HepG2 (cell line): ENCODE measurements around the gene HSP90AB1. TPM values are rescaled to one million over a fixed set of nuclear protein-coding genes. Genes with fewer than 3 reads are reported as not detected.

Experiments used
- ARID2 ChIP-seq: sonication (generic); formaldehyde crosslinking; IDR thresholded peaks from 2 replicates; pipeline ENCODE4 v1.8.1; 2022; ENCODE audit warnings: mild to moderate bottlenecking, missing genetic modification reagents, borderline replicate concordance
- CEBPB ChIP-seq: IDR thresholded peaks from 2 replicates; pipeline ENCODE4 v1.6.1; 2011; ENCODE audit warnings: low read depth, low read length, improper control_type of control experiment, borderline replicate concordance
- ETS1 ChIP-seq: sonication (generic); formaldehyde crosslinking; IDR thresholded peaks from 2 replicates; pipeline ENCODE4 v1.4.0; 2020; ENCODE audit warnings: missing genetic modification reagents
- GRHL1 ChIP-seq: sonication (generic); formaldehyde crosslinking; conservative IDR thresholded peaks from 2 replicates; pipeline ENCODE4 v1.8.0; 2022; ENCODE audit warnings: missing genetic modification reagents
- KLF9 ChIP-seq: IDR thresholded peaks from 2 replicates; pipeline ENCODE4 v1.6.1; 2016; ENCODE audit warnings: low read depth
- SAFB2 ChIP-seq: sonication (generic); formaldehyde crosslinking; IDR thresholded peaks from 2 replicates; pipeline ENCODE4 v1.5.1; 2020; ENCODE audit warnings: missing genetic modification reagents, low read depth, mild to moderate bottlenecking, borderline replicate concordance
- SCMH1 ChIP-seq: sonication (generic); formaldehyde crosslinking; IDR thresholded peaks from 2 replicates; pipeline ENCODE4 v1.9.0; 2021; ENCODE audit warnings: missing genetic modification reagents, mild to moderate bottlenecking, borderline replicate concordance
- SNAPC2 ChIP-seq: sonication (generic); formaldehyde crosslinking; IDR thresholded peaks from 2 replicates; pipeline ENCODE4 v1.8.1; 2022; ENCODE audit warnings: mild to moderate bottlenecking, missing genetic modification reagents
- XRCC5 ChIP-seq: fragments of 200-400 bp; formaldehyde crosslinking; optimal IDR thresholded peaks from 2 replicates; pipeline ENCODE3; 2017; ENCODE audit warnings: mild to moderate bottlenecking, low read length
- ZBTB10 ChIP-seq: sonication (generic); formaldehyde crosslinking; IDR thresholded peaks from 2 replicates; pipeline ENCODE4 v1.4.0; 2020; ENCODE audit warnings: missing genetic modification reagents, borderline replicate concordance
- ZBTB37 ChIP-seq: sonication (generic); formaldehyde crosslinking; IDR thresholded peaks from 2 replicates; pipeline ENCODE4 v1.4.0; 2020; ENCODE audit warnings: mild to moderate bottlenecking, missing genetic modification reagents
- ZFP36L1 ChIP-seq: sonication (generic); formaldehyde crosslinking; IDR thresholded peaks from 2 replicates; pipeline ENCODE4 v1.8.0; 2022; ENCODE audit warnings: mild to moderate bottlenecking, missing genetic modification reagents, moderate library complexity
- ZFP36L2 ChIP-seq: sonication (generic); formaldehyde crosslinking; IDR thresholded peaks from 2 replicates; pipeline ENCODE4 v1.4.0; 2020; ENCODE audit warnings: missing genetic modification reagents
- ZNF331 ChIP-seq: sonication (generic); formaldehyde crosslinking; IDR thresholded peaks from 2 replicates; pipeline ENCODE4 v1.4.0; 2020; ENCODE audit warnings: missing genetic modification reagents
- ZNF430 ChIP-seq: sonication (generic); formaldehyde crosslinking; IDR thresholded peaks from 2 replicates; pipeline ENCODE4 v1.9.0; 2021; ENCODE audit warnings: mild to moderate bottlenecking, missing genetic modification reagents
- ZNF530 ChIP-seq: sonication (generic); formaldehyde crosslinking; IDR thresholded peaks from 2 replicates; pipeline ENCODE4 v1.5.0; 2020; ENCODE audit warnings: low read depth, mild to moderate bottlenecking, missing genetic modification reagents
- ZNF574 ChIP-seq: sonication (generic); formaldehyde crosslinking; IDR thresholded peaks from 2 replicates; pipeline ENCODE4 v1.4.0; 2020; ENCODE audit warnings: missing genetic modification reagents
- ZNF780A ChIP-seq: sonication (generic); formaldehyde crosslinking; IDR thresholded peaks from 2 replicates; pipeline ENCODE4 v1.8.0; 2022; ENCODE audit warnings: mild to moderate bottlenecking, missing genetic modification reagents, moderate library complexity
- ZNF850 ChIP-seq: sonication (generic); formaldehyde crosslinking; conservative IDR thresholded peaks from 2 replicates; pipeline ENCODE4 v1.9.0; 2021; ENCODE audit warnings: mild to moderate bottlenecking, missing genetic modification reagents
- polyA plus RNA-seq, 8 experiments: library from polyadenylated mRNA; depleted of rRNA in 3 of 8; stranded (reverse) in 7 of 8; unstranded in 1 of 8; fragments of >200 nt; fragmentation: Illumina TruSeq in 4 of 8; extraction: Trizol in 4 of 8; gene quantifications; 2 replicates each; pipeline versions ENCODE4 v1.2.1 to v1.2.3, GENCODE V29; 2011 to 2016; ENCODE audit warnings: low read depth in 4 of 8, missing spikeins in 1 of 8, mixed read lengths in 1 of 8; ENCODE audit not compliant: insufficient read depth in 1 of 8
- total RNA-seq, 5 experiments: library from RNA; depleted of rRNA; stranded (reverse); fragments of >200 nt; fragmentation: Illumina TruSeq; extraction: Trizol; gene quantifications; 2 replicates each; pipeline ENCODE4 v1.2.3, GENCODE V29; 2016; ENCODE audit warnings: low read depth in 1 of 5

HSP90AB1 gene
- total and polyA plus RNA-seq, 2 of the 13 experiments (the other 11 are each of a cell fraction or from before 2014, with no cell fraction given): 1,325 to 1,472 TPM

- TF ChIP-seq SCMH1: no peak
- TF ChIP-seq ZFP36L2 (CRISPR knock-in tag): no peak
- no peak for TF ChIP-seq CEBPB
- TF ChIP-seq ZFP36L1 (CRISPR knock-in tag): peak; percentile 43; the same call in 1 of the 2 replicates
- no peak for TF ChIP-seq ARID2 (CRISPR knock-in tag)
- TF ChIP-seq GRHL1 (CRISPR knock-in tag): no peak
- no peak for TF ChIP-seq ZNF331 (CRISPR knock-in tag)
- no peak for TF ChIP-seq ZNF780A
- TF ChIP-seq ZNF850 (CRISPR knock-in tag): no peak
- no peak for TF ChIP-seq SAFB2 (CRISPR knock-in tag)
- no peak for TF ChIP-seq ZBTB10 (CRISPR knock-in tag)
- no peak for TF ChIP-seq ZNF574 (CRISPR knock-in tag)
- no peak for TF ChIP-seq ZNF530 (CRISPR knock-in tag)
- no peak for TF ChIP-seq ZBTB37 (CRISPR knock-in tag)
- no peak for TF ChIP-seq KLF9
- TF ChIP-seq ZNF430 (CRISPR knock-in tag): no peak
- no peak; the same call in 1 of the 2 replicates for TF ChIP-seq SNAPC2 (CRISPR knock-in tag)
- TF ChIP-seq ETS1 (CRISPR knock-in tag): no peak
- TF ChIP-seq XRCC5: no peak
Observed at GRCh38 chr6:44264154-44265006, 17.5 kb downstream of the HSP90AB1 start (continued).
